Measurements from ENCODE around the gene ZNF101.

ZNF101 gene

GRCh38 chr19:19642506-19643157 is 26.0 kb upstream of the ZNF101 start:
- peak overlapping the region; percentile 74 for H3K27ac ChIP-seq
- TF ChIP-seq ZFX (IDR thresholded peaks at IDR 0.05) (no peak), CTCF (conservative IDR thresholded peaks at IDR 0.05) (no peak)

DNA sequence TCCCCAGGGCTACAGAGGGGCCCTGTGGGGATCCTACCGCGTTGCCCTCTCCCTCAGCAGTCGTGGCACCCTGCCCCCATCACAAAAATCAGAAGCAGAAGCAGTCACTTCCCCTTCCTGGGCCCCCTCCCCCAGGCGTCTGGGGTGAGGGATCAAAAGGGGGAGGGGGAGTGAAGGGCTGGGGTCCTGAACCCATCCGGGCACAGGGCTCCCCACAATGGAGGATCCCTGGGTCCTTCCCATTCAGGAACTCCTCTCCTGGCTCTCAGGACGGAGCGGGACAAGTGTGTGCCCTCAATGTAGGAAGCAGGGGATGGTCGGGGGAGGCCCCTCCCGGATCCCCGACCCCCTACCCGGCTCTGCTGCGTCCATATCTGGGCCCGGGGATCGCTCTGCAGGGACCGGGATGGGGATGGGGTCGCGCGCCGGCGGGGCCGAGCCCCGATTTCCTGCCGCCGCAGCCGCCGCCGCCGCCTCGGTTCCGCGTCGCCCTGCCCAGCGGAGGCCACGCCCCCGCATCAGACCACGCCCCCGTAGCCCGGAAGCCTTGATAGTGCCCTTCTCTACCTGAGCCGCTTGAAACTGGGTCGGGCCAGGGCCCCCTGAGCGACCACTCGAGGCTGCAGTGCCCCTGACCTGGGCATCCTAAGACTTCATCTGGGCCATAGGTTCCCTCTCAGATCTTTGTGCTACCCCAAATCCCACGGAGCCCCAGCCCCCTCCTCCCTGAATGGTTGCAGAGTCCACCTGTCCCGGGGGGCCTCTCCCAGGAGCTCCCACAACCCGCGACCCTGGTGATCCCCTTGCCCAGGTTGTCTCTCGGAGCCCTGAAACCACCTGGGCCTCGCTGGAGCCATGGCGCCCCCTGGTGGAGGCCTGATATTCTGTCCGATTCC is 25.2 kb upstream of the ZNF101 start, which contains the start of gene GMIP:
GMIP (minus strand) TSS at position 500 of the 896 bp plus-strand sequence; CDS start at position 372, 128 bp downstream.
- TF ChIP-seq CTCF (conservative IDR thresholded peaks at IDR 0.05) (peak; percentile 90), ZFX (IDR thresholded peaks at IDR 0.05) (no peak)
- peak within 1 kb of the TSS; percentile 74 for H3K27ac ChIP-seq

GRCh38 chr19:19644054-19644388 is 24.6 kb upstream of the ZNF101 start:
- TF ChIP-seq ZFX (IDR thresholded peaks at IDR 0.05), result no peak
- TF ChIP-seq CTCF (conservative IDR thresholded peaks at IDR 0.05), result no peak
- peak overlapping the region; percentile 74 for H3K27ac ChIP-seq

DNA sequence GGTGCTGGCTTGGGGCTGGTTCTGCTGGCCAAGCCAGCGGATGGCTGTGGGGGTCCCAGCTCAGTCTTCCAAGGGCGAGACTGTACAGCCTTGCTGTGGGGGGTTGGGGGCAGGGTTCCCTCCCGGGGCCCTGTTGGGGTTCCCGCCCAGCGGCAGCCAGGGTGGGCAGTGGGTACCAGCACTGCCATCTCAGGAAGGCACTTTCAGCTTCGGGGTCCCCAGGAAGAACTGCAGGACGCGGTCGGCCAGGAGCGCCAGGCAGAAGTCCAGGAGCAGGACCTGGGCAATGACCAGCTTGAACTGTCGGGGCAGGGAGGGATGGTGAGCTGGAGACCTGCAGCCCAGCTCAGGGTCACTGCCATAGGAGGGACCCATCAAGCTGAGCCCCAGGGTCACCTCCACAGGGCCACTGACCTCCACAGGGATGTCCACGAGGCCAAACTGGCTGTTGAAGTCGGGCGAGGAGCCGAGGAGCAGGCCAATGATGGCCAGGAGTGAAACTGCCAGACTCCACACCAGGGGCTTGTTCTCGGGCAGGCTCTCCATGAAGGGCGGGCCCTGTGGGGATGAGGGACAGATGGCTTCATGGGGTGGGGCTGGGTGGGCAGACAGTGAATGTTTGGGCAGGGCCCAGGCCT is 23.3 kb upstream of the ZNF101 start:
- H3K27ac ChIP-seq, result no peak overlapping the region
- no peak for TF ChIP-seq ZFX (IDR thresholded peaks at IDR 0.05)
- no peak for TF ChIP-seq CTCF (conservative IDR thresholded peaks at IDR 0.05)

DNA sequence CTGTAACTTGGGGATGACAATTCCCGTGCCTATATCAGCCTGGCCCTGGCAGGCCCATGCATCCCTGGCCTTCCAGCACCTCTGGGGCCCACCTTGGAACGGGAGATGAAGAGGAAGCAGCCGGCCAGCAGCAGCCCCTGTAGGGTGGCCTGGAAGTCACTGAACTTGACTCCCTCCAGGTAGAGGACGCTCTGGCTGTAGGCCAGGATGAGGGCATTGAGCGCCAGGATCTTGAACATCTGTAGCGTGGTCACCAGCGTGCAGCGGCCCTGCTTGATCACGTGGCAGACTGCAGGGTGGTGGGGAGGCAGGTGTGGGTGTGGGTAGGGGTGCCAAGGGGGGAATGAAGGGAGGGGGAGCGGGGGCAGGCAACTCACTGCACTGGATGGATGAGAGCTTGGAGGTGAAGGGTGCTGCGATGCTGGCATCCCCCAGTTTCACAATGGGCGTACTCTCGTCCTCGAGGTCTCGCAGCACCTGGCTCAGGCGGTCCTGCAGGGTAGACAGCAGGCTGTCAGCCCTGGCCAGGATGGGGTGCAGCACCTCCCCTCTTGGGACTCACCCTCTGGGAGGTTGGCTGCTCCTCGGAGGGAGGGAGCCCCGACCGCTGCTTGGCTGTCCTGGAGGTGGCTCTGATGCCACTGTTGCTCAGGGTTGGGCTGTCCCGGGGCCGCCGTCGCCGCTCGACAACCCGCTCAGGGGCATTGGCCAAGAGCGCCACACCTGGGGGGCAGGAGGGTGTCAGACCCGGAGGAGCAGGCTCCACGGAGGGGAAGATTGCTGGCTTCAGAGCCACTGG is 21.4 kb upstream of the ZNF101 start:
- H3K27ac ChIP-seq, result no peak overlapping the region
- TF ChIP-seq ZFX (IDR thresholded peaks at IDR 0.05), result no peak
- TF ChIP-seq CTCF (conservative IDR thresholded peaks at IDR 0.05), result no peak

DNA sequence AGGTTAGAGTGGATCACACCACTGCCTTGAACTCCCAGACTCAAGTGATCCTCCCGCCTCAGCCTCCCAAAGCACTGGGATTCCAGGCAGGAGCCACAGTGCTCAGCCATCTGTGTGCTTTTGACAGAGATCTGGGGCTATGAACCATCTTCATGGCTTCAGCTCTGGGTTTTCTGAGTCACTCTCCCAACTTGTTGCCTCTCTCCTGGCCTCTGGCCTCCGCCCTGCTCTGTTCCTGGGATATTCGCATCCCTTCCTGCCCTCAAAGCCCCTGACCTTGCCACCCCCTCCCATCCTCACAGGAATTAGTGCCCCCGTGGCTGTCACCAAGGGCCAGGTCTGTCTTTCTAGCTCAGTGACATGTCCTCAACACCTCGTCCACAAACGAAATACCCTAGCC is 19.5 kb upstream of the ZNF101 start:
- H3K27ac ChIP-seq, result no peak overlapping the region
- TF ChIP-seq CTCF (conservative IDR thresholded peaks at IDR 0.05) (no peak), ZFX (IDR thresholded peaks at IDR 0.05) (no peak)

Data from C4-2B (cell line).